HepG2 (cell line): ENCODE results near the gene SH3GL1. TPM values are rescaled to one million over a fixed set of nuclear protein-coding genes. Genes with fewer than 3 reads are reported as not detected.

Experiments
- ERF ChIP-seq: IDR thresholded peaks from 2 replicates; pipeline ENCODE4 v1.6.1; 2018; ENCODE audit warnings: missing biosample characterization, missing genetic modification reagents
- FOXA3 ChIP-seq: IDR thresholded peaks from 2 replicates; pipeline ENCODE4 v1.6.1; 2016; ENCODE audit warnings: missing genetic modification reagents, missing compliant biosample characterization
- FOXP4 ChIP-seq: sonication (generic); formaldehyde crosslinking; IDR thresholded peaks from 2 replicates; pipeline ENCODE4 v1.4.0; 2020; ENCODE audit warnings: missing genetic modification reagents
- GABPB1 ChIP-seq: IDR thresholded peaks from 2 replicates; pipeline ENCODE4 v1.6.1; 2016; ENCODE audit warnings: mild to moderate bottlenecking, missing genetic modification reagents, moderate library complexity, missing compliant biosample characterization
- HMGXB4 ChIP-seq, 2 experiments: sonication (generic) in 1 of 2; formaldehyde crosslinking in 1 of 2; IDR thresholded peaks; 2 replicates each; pipeline versions ENCODE4 v1.4.0 to v1.6.1; 2018 to 2020; ENCODE audit warnings: missing genetic modification reagents in 2 of 2, borderline replicate concordance in 1 of 2, low read depth in 1 of 2, mild to moderate bottlenecking in 1 of 2, missing biosample characterization in 1 of 2
- HNRNPLL ChIP-seq: fragments of 200-400 bp; formaldehyde crosslinking; IDR thresholded peaks from 2 replicates; pipeline ENCODE4 v1.6.1; 2017; ENCODE audit warnings: mild to moderate bottlenecking, low read depth, low read length; ENCODE audit not compliant: poor library complexity, severe bottlenecking
- IRX3 ChIP-seq: sonication (generic); formaldehyde crosslinking; IDR thresholded peaks from 2 replicates; pipeline ENCODE4 v1.8.1; 2023; ENCODE audit warnings: mild to moderate bottlenecking, low read depth, missing genetic modification reagents, borderline replicate concordance
- KLF16 ChIP-seq, 2 experiments: sonication (generic) in 1 of 2; formaldehyde crosslinking in 1 of 2; IDR thresholded peaks; 2 replicates each; pipeline versions ENCODE4 v1.6.1 to v1.8.0; 2016 to 2023; ENCODE audit warnings: missing genetic modification reagents in 2 of 2, missing compliant biosample characterization in 1 of 2
- MTA1 ChIP-seq: sonication (generic); formaldehyde crosslinking; IDR thresholded peaks from 2 replicates; pipeline ENCODE4 v1.4.0; 2020; ENCODE audit warnings: missing genetic modification reagents, mild to moderate bottlenecking, borderline replicate concordance
- NR2F1 ChIP-seq, 2 experiments: fragments of 450-650 bp in 1 of 2; formaldehyde crosslinking in 1 of 2; IDR thresholded peaks; 2 replicates each; pipeline versions ENCODE4 v1.5.0 to v1.6.1; 2016 to 2020; ENCODE audit warnings: mild to moderate bottlenecking in 1 of 2, missing compliant biosample characterization in 1 of 2, missing genetic modification reagents in 1 of 2, moderate library complexity in 1 of 2
- SMYD3 ChIP-seq: sonication (generic); formaldehyde crosslinking; IDR thresholded peaks from 2 replicates; pipeline ENCODE4 v1.8.1; 2023; ENCODE audit warnings: mild to moderate bottlenecking, missing genetic modification reagents
- THAP11 ChIP-seq: IDR thresholded peaks from 2 replicates; pipeline ENCODE4 v1.6.1; 2016; ENCODE audit warnings: missing biosample characterization, missing genetic modification reagents
- ZBTB49 ChIP-seq: sonication (generic); formaldehyde crosslinking; IDR thresholded peaks from 2 replicates; pipeline ENCODE4 v1.4.0; 2020; ENCODE audit warnings: missing genetic modification reagents, borderline replicate concordance
- ZNF317 ChIP-seq: sonication (generic); formaldehyde crosslinking; IDR thresholded peaks from 2 replicates; pipeline ENCODE4 v1.5.0; 2020; ENCODE audit warnings: mild to moderate bottlenecking, missing genetic modification reagents
- ZNF335 ChIP-seq: sonication (generic); formaldehyde crosslinking; IDR thresholded peaks from 2 replicates; pipeline ENCODE4 v1.4.0; 2020; ENCODE audit warnings: missing genetic modification reagents
- ZNF687 ChIP-seq: sonication (generic); formaldehyde crosslinking; IDR thresholded peaks from 2 replicates; pipeline ENCODE4 v1.5.1; 2020; ENCODE audit warnings: mild to moderate bottlenecking, missing genetic modification reagents, moderate library complexity
- polyA plus RNA-seq, 8 experiments: library from polyadenylated mRNA; depleted of rRNA in 3 of 8; stranded (reverse) in 7 of 8; unstranded in 1 of 8; fragments of >200 nt; fragmentation: Illumina TruSeq in 4 of 8; extraction: Trizol in 4 of 8; gene quantifications; 2 replicates each; pipeline versions ENCODE4 v1.2.1 to v1.2.3, GENCODE V29; 2011 to 2016; ENCODE audit warnings: low read depth in 4 of 8, missing spikeins in 1 of 8, mixed read lengths in 1 of 8; ENCODE audit not compliant: insufficient read depth in 1 of 8
- total RNA-seq, 5 experiments: library from RNA; depleted of rRNA; stranded (reverse); fragments of >200 nt; fragmentation: Illumina TruSeq; extraction: Trizol; gene quantifications; 2 replicates each; pipeline ENCODE4 v1.2.3, GENCODE V29; 2016; ENCODE audit warnings: low read depth in 1 of 5

Gene SH3GL1
- total and polyA plus RNA-seq, 2 of the 13 experiments (the other 11 are each of a cell fraction or from before 2014, with no cell fraction given): 33.0 to 45.1 TPM

- TF ChIP-seq HNRNPLL (no peak), MTA1 (0 out of 2 replicates have a peak, but pooled peaks have one; percentile 18), ZBTB49 (no peak), FOXP4 (CRISPR knock-in tag) (0 out of 2 replicates have a peak, but pooled peaks have one; percentile 26), ZNF317 (CRISPR knock-in tag) (no peak), ZNF335 (CRISPR knock-in tag) (0 out of 2 replicates have a peak, but pooled peaks have one; percentile 22), ERF (no peak), IRX3 (CRISPR knock-in tag) (no peak), ZNF687 (CRISPR knock-in tag) (peak; percentile 66; the same call in 1 of the 2 replicates), GABPB1 (0 out of 2 replicates have a peak, but pooled peaks have one; percentile 49), KLF16 (CRISPR knock-in tag; IDR thresholded peaks at IDR 0.05) (0 out of 4 replicates have a peak, but pooled peaks of 1 of the 2 experiments have one; percentile 11), NR2F1 (CRISPR knock-in tag; IDR thresholded peaks at IDR 0.05) (0 out of 4 replicates have a peak, but pooled peaks of 1 of the 2 experiments have one; percentile 16), HMGXB4 (CRISPR knock-in tag; IDR thresholded peaks at IDR 0.05; ENCODE audit: borderline replicate concordance in 1 of 2, low read depth in 1 of 2) (peak in 1 of 2 experiments; percentile 67; a peak in 2 of 4 replicates), FOXA3 (CRISPR knock-in tag) (0 out of 2 replicates have a peak, but pooled peaks have one; percentile 16), THAP11 (peak; percentile 8; the same call in 1 of the 2 replicates), SMYD3 (CRISPR knock-in tag) (peak; percentile 53; the same call in 1 of the 2 replicates)
Observed at GRCh38 chr19:4337906-4338440, 62.4 kb downstream of the SH3GL1 start (continued).
